Liver (tissue), 9 donors: Measurements from ENCODE around the gene ABCA4. TPM values are rescaled to one million over a fixed set of nuclear protein-coding genes. Genes with fewer than 3 reads are reported as not detected.
A peak's percentile ranks its signal among the peaks of the same experiment; 100 is the strongest.

Experiments
- DNase-seq: peaks from one replicate; pipeline ENCODE4 v3.0.0-alpha.2; 2017; ENCODE audit warnings: low spot score
- H3K27ac ChIP-seq, 2 donors: one replicate each; pipeline ENCODE4 v1.7.0; 2013; ENCODE audit warnings: inconsistent platforms in 2 of 2, low read length in 2 of 2, control low read depth in 1 of 2, low read depth in 1 of 2, mild to moderate bottlenecking in 1 of 2
- H3K27me3 ChIP-seq, 4 donors: one replicate each; pipeline versions ENCODE4 v1.6.1 to v1.7.0; 2013; ENCODE audit warnings: low read length in 3 of 4, inconsistent platforms in 1 of 4, mild to moderate bottlenecking in 1 of 4, moderate library complexity in 1 of 4; ENCODE audit not compliant: control insufficient read depth in 4 of 4, insufficient read depth in 4 of 4
- H3K36me3 ChIP-seq, 4 donors: one replicate each; pipeline versions ENCODE4 v1.6.1 to v1.7.0; 2013; ENCODE audit warnings: low read length in 3 of 4, mild to moderate bottlenecking in 3 of 4, low read depth in 1 of 4, moderate library complexity in 1 of 4; ENCODE audit not compliant: control insufficient read depth in 4 of 4, insufficient read depth in 3 of 4
- H3K4me1 ChIP-seq, 4 donors: one replicate each; pipeline versions ENCODE4 v1.6.1 to v1.7.0; 2013; ENCODE audit warnings: low read length in 3 of 4, mild to moderate bottlenecking in 3 of 4, moderate library complexity in 1 of 4; ENCODE audit not compliant: control insufficient read depth in 4 of 4, insufficient read depth in 4 of 4
- H3K4me3 ChIP-seq, 3 donors: one replicate each; pipeline versions ENCODE4 v1.6.1 to v1.7.0; 2013; ENCODE audit warnings: low read length in 3 of 3, control low read depth in 1 of 3, low read depth in 1 of 3, mild to moderate bottlenecking in 1 of 3
- H3K9ac ChIP-seq, 2 donors: one replicate each; pipeline ENCODE4 v1.7.0; 2013; ENCODE audit warnings: low read length in 2 of 2, mild to moderate bottlenecking in 2 of 2, moderate library complexity in 2 of 2, control low read depth in 1 of 2, low read depth in 1 of 2
- H3K9me3 ChIP-seq, 4 donors: one replicate each; pipeline versions ENCODE4 v1.6.1 to v1.7.0; 2013; ENCODE audit warnings: low read length in 3 of 4; ENCODE audit not compliant: control insufficient read depth in 4 of 4
- ATF3 ChIP-seq: IDR thresholded peaks from 2 replicates; pipeline ENCODE4 v1.6.1; 2016; ENCODE audit warnings: antibody characterized with exemption
- CTCF ChIP-seq: fragments of 150-350 bp; IDR thresholded peaks from 2 replicates; pipeline ENCODE4 v1.5.1; 2017; ENCODE audit warnings: improper control_type of control experiment, low read depth, low read length; ENCODE audit not compliant: missing input control
- EGR1 ChIP-seq, 2 donors: IDR thresholded peaks; 2 replicates each; pipeline ENCODE4 v1.6.1; 2016 to 2018; ENCODE audit warnings: antibody characterized with exemption in 2 of 2, low read depth in 2 of 2
- FOXA1 ChIP-seq: IDR thresholded peaks from 2 replicates; pipeline ENCODE4 v1.6.1; 2016; ENCODE audit warnings: antibody characterized with exemption
- FOXA2 ChIP-seq: IDR thresholded peaks from 2 replicates; pipeline ENCODE4 v1.6.1; 2016; ENCODE audit warnings: antibody characterized with exemption
- GABPA ChIP-seq, 2 donors: IDR thresholded peaks in 1 of 2; conservative IDR thresholded peaks in 1 of 2; 2 replicates each; pipeline ENCODE4 v1.6.1; 2016; ENCODE audit warnings: antibody characterized with exemption in 2 of 2, mild to moderate bottlenecking in 1 of 2, moderate library complexity in 1 of 2
- HNF4A ChIP-seq, 2 donors: conservative IDR thresholded peaks; 2 replicates each; pipeline ENCODE4 v1.6.1; 2016; ENCODE audit warnings: antibody characterized with exemption in 2 of 2, mild to moderate bottlenecking in 2 of 2
- JUND ChIP-seq, 2 donors: IDR thresholded peaks; 2 replicates each; pipeline ENCODE4 v1.6.1; 2016; ENCODE audit warnings: antibody characterized with exemption in 2 of 2
- MAX ChIP-seq: IDR thresholded peaks from 2 replicates; pipeline ENCODE4 v1.6.1; 2016; ENCODE audit warnings: antibody characterized with exemption
- NR2F2 ChIP-seq: IDR thresholded peaks from 2 replicates; pipeline ENCODE4 v1.6.1; 2016; ENCODE audit warnings: antibody characterized with exemption
- RAD21 ChIP-seq, 2 donors: IDR thresholded peaks; 2 replicates each; pipeline ENCODE4 v1.6.1; 2016; ENCODE audit warnings: antibody characterized with exemption in 2 of 2, mild to moderate bottlenecking in 2 of 2
- REST ChIP-seq: IDR thresholded peaks from 2 replicates; pipeline ENCODE4 v1.6.1; 2016; ENCODE audit warnings: antibody characterized with exemption, mild to moderate bottlenecking
- RXRA ChIP-seq, 2 donors: IDR thresholded peaks; 2 replicates each; pipeline ENCODE4 v1.6.1; 2017 to 2018; ENCODE audit warnings: antibody characterized with exemption in 2 of 2, mild to moderate bottlenecking in 1 of 2
- SP1 ChIP-seq: IDR thresholded peaks from 2 replicates; pipeline ENCODE4 v1.6.1; 2018; ENCODE audit warnings: antibody characterized with exemption, mild to moderate bottlenecking
- YY1 ChIP-seq: IDR thresholded peaks from 2 replicates; pipeline ENCODE4 v1.6.1; 2016; ENCODE audit warnings: antibody characterized with exemption, mild to moderate bottlenecking
- ZBTB33 ChIP-seq: IDR thresholded peaks from 2 replicates; pipeline ENCODE4 v1.6.1; 2016; ENCODE audit warnings: antibody characterized with exemption
- WGBS: extraction: QIAGEN DNeasy Blood & Tissue Kit; methylation state at CpG from one replicate; pipeline ENCODE4 v1.1.7; 2013; 5-methylcytosine and 5-hydroxymethylcytosine counted together
- polyA plus RNA-seq, 2 donors: library from polyadenylated mRNA; stranded (reverse) in 1 of 2; unstranded in 1 of 2; fragments of 200-250 nt in 1 of 2; fragments of >200 nt in 1 of 2; fragmentation: Nextera tagmentation in 1 of 2; extraction: Ambion mirVana in 1 of 2; gene quantifications; one replicate each; pipeline versions ENCODE4 v1.2.1 to v1.2.3, GENCODE V29; 2013 to 2015
- total RNA-seq, 2 donors: library from RNA; depleted of rRNA; stranded (reverse); fragments of >200 nt; gene quantifications; one replicate each; pipeline ENCODE4 v1.2.3, GENCODE V29; 2014
- donor health status: healthy.
- donor health status: healthy.
- donor health status: healthy.
- donor health status: healthy.
- donor health status: healthy.

Gene ABCA4
- total and polyA plus RNA-seq, 4 donors = 0.19 to 1.5 (median 0.38) TPM

GRCh38 chr1:93965888-93966287 lies 155.1 kb downstream of the ABCA4 start:
- TF ChIP-seq HNF4A (conservative IDR thresholded peaks at IDR 0.05) (peak; percentile 77 to 79), GABPA (IDR thresholded peaks at IDR 0.05 in 1 of 2, conservative IDR thresholded peaks at IDR 0.05 in 1 of 2) (peak in 1 of 2 donors; percentile 2), SP1 (peak; percentile 71), FOXA1 (no peak), RAD21 (IDR thresholded peaks at IDR 0.05) (peak; percentile 21 to 48), MAX (peak; percentile 43), YY1 (no peak), CTCF (no peak), ATF3 (peak; percentile 39), RXRA (IDR thresholded peaks at IDR 0.05) (peak; percentile 60 to 77), JUND (IDR thresholded peaks at IDR 0.05) (peak; percentile 79 to 80), FOXA2 (peak; percentile 27)
- no peaks in the 10 kb centered on the region for H3K27me3 ChIP-seq
- H3K4me3 ChIP-seq = no peak overlapping the region
- H3K9ac ChIP-seq = peak overlapping the region in 1 of 2 donors; percentile 51
- H3K36me3 ChIP-seq = no peaks in the 10 kb centered on the region
- H3K9me3 ChIP-seq = no peaks in the 10 kb centered on the region
- peaks cover 9 to 35% (median 17%) of the 10 kb centered on the region in 4 donors for H3K4me1 ChIP-seq
- H3K27ac ChIP-seq = peak overlapping the region; percentile 92 to 99
- 32% methylated on average over 2 of the region's 2 CpGs for WGBS
- no peak for DNase-seq

GRCh38 chr1:93965256-93965655 lies 155.7 kb downstream of the ABCA4 start:
- Histone ChIP-seq H3K36me3 (no peaks in the 10 kb centered on the region), H3K27ac (peak overlapping the region; percentile 92 to 99), H3K9ac (peak overlapping the region in 1 of 2 donors; percentile 21), H3K4me1 (peaks cover 10 to 38% (median 18%) of the 10 kb centered on the region in 4 donors), H3K4me3 (no peak overlapping the region), H3K27me3 (no peaks in the 10 kb centered on the region), H3K9me3 (no peaks in the 10 kb centered on the region)
- TF ChIP-seq NR2F2 (no peak), YY1 (no peak), HNF4A (conservative IDR thresholded peaks at IDR 0.05) (no peak)
- WGBS = 50% methylated on average over 2 of the region's 2 CpGs
- DNase-seq = no peak

- no peaks in the 10 kb centered on the region for H3K36me3 ChIP-seq
- WGBS = 41% methylated on average over 4 of the region's 4 CpGs
- H3K27ac ChIP-seq = peak overlapping the region; percentile 92 to 99
- TF ChIP-seq GABPA (IDR thresholded peaks at IDR 0.05 in 1 of 2, conservative IDR thresholded peaks at IDR 0.05 in 1 of 2) = no peak
- peak; percentile 41 for TF ChIP-seq FOXA1
- peak; percentile 79 for TF ChIP-seq FOXA2
- no peak for TF ChIP-seq CTCF
- TF ChIP-seq SP1 = peak; percentile 88
- peak; percentile 97 to 98 for TF ChIP-seq JUND (IDR thresholded peaks at IDR 0.05)
- TF ChIP-seq HNF4A (conservative IDR thresholded peaks at IDR 0.05) = peak; percentile 78 to 84
- peak; percentile 76 for TF ChIP-seq ZBTB33
- TF ChIP-seq RXRA (IDR thresholded peaks at IDR 0.05) = peak; percentile 90 to 92
- TF ChIP-seq ATF3 = peak; percentile 98
- TF ChIP-seq EGR1 (IDR thresholded peaks at IDR 0.05; ENCODE audit: low read depth in 2 of 2) = peak; percentile 83 to 88
- peak; percentile 89 for TF ChIP-seq REST
These were observed 156.2 kb downstream of the ABCA4 start for GRCh38 chr1:93964777-93965200.

More at GRCh38 chr1:93964777-93965200, 156.2 kb downstream of the ABCA4 start:
- DNase-seq = no peak
- no peak overlapping the region for H3K4me3 ChIP-seq
- no peaks in the 10 kb centered on the region for H3K27me3 ChIP-seq
- H3K4me1 ChIP-seq = peaks cover 10 to 40% (median 18%) of the 10 kb centered on the region in 4 donors
- no peaks in the 10 kb centered on the region for H3K9me3 ChIP-seq
- H3K9ac ChIP-seq = peak overlapping the region in 1 of 2 donors; percentile 97
